Cardiac muscle cell (in vitro differentiated cells and primary cell): ENCODE data around the gene LRRC31. TPM values are rescaled to one million over a fixed set of nuclear protein-coding genes. Genes with fewer than 3 reads are reported as not detected.

Experiments
- DNase-seq, 2 donors: peaks; one replicate each; pipeline versions ENCODE4 v3.0.0 to v3.0.0-alpha.2; 2010 to 2017; ENCODE audit warnings: low read depth in 1 of 2, low spot score in 1 of 2
- H3K27ac ChIP-seq: fragments of 200-600 bp; sonication (generic); 2 replicates; pipeline ENCODE4 v1.5.1; 2016
- H3K27me3 ChIP-seq: fragments of 200-600 bp; sonication (generic); 2 replicates; pipeline ENCODE4 v1.6.0; 2016; ENCODE audit warnings: control low read depth
- H3K36me3 ChIP-seq: fragments of 200-600 bp; sonication (generic); 2 replicates; pipeline ENCODE4 v1.5.1; 2016; ENCODE audit warnings: control low read depth
- H3K4me1 ChIP-seq: fragments of 200-600 bp; sonication (generic); 2 replicates; pipeline ENCODE4 v1.8.1; 2017; ENCODE audit warnings: low read depth, mild to moderate bottlenecking, mixed run types
- H3K4me3 ChIP-seq: fragments of 200-600 bp; sonication (generic); 2 replicates; pipeline ENCODE4 v1.5.1; 2016; ENCODE audit warnings: mild to moderate bottlenecking
- H3K9me3 ChIP-seq: fragments of 200-600 bp; sonication (generic); 2 replicates; pipeline ENCODE4 v1.5.1; 2017; ENCODE audit warnings: low read depth, mild to moderate bottlenecking, control low read depth
- CTCF ChIP-seq: IDR thresholded peaks from 2 replicates; pipeline ENCODE4 v1.5.1; 2012; ENCODE audit warnings: low read depth, mild to moderate bottlenecking, low read length
- polyA plus RNA-seq: library from polyadenylated mRNA; unstranded; fragments of >200 nt; fragmentation: Nextera tagmentation; extraction: Ambion mirVana; gene quantifications from 2 replicates; pipeline ENCODE4 v1.2.1, GENCODE V29; 2016
- total RNA-seq: library from RNA; depleted of rRNA; stranded (reverse); fragments of >200 nt; gene quantifications from 2 replicates; pipeline ENCODE4 v1.2.3, GENCODE V29; 2016

Gene LRRC31
- total and polyA plus RNA-seq, 2 experiments from 2014 or later, result not detected

GRCh38 chr3:169863458-169863899 lies 6.3 kb downstream of the LRRC31 start:
- peak; percentile 64 to 85 for DNase-seq
- Histone ChIP-seq H3K4me3 (no peak overlapping the region), H3K36me3 (no peaks in the 10 kb centered on the region), H3K4me1 (no peaks in the 10 kb centered on the region), H3K9me3 (no peaks in the 10 kb centered on the region), H3K27me3 (no peaks in the 10 kb centered on the region), H3K27ac (no peak overlapping the region)
- TF ChIP-seq CTCF, result peak; percentile 87

DNA sequence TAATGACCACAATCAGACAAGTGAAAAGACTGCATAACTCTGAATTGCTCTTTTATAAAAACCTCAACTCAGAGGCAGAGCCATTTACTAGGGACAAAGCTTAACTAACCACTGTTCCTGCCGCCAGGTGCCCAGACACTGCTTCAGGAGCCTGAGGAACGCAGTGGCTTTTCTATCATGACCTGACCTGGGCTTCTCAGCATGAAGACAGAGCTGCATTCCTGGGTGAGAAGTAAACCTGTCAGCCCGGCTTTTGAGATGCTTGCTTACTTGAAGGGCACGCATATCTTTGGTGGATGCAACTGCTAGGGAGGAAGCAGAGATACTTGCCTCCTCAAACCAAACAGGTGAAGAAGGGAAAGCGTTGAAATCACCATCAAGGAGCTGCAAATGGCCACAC lies 7.9 kb downstream of the LRRC31 start:
- DNase-seq, result peak in 1 of 2 donors; percentile 13
- no peaks in the 10 kb centered on the region for H3K9me3 ChIP-seq
- H3K27ac ChIP-seq, result no peak overlapping the region
- no peaks in the 10 kb centered on the region for H3K36me3 ChIP-seq
- H3K4me1 ChIP-seq, result no peaks in the 10 kb centered on the region
- no peaks in the 10 kb centered on the region for H3K27me3 ChIP-seq
- no peak for TF ChIP-seq CTCF
- no peak overlapping the region for H3K4me3 ChIP-seq

- no peak for DNase-seq
- Histone ChIP-seq H3K36me3 (no peaks in the 10 kb centered on the region), H3K27ac (no peak overlapping the region), H3K27me3 (no peaks in the 10 kb centered on the region), H3K4me1 (no peaks in the 10 kb centered on the region), H3K4me3 (no peak overlapping the region), H3K9me3 (no peaks in the 10 kb centered on the region)
- no peak for TF ChIP-seq CTCF
These were observed 11.9 kb downstream of the LRRC31 start for GRCh38 chr3:169857811-169858210.

DNA sequence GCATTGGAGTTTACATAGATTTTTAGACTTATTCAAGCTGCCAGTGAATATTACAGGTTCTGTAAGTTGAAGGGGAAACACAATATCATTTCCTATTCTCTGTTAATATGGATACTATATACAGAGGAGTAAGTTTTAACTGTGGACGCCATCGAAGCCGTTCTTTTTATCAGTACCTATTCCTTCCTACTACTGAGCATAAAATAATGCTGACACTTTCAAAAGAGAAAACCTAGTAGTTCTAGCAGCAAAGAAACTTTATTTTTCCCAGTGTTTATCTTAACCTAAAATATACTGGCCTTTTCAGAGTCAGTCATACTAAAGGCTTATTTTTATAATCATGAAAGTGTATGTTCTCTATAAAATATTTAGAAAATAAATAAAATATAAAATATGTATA lies 14.2 kb downstream of the LRRC31 start:
- DNase-seq, result no peak
- Histone ChIP-seq H3K9me3 (no peaks in the 10 kb centered on the region), H3K4me3 (no peak overlapping the region), H3K36me3 (no peaks in the 10 kb centered on the region), H3K27me3 (no peaks in the 10 kb centered on the region), H3K27ac (no peak overlapping the region), H3K4me1 (no peaks in the 10 kb centered on the region)
- TF ChIP-seq CTCF, result no peak

- no peak for TF ChIP-seq CTCF
- no peaks in the 10 kb centered on the region for H3K9me3 ChIP-seq
- no peak overlapping the region for H3K27ac ChIP-seq
- DNase-seq, result no peak
- H3K36me3 ChIP-seq, result no peaks in the 10 kb centered on the region
- no peak overlapping the region for H3K4me3 ChIP-seq
- peaks cover 4% of the 10 kb centered on the region for H3K4me1 ChIP-seq
- H3K27me3 ChIP-seq, result no peaks in the 10 kb centered on the region
These were observed 19.1 kb downstream of the LRRC31 start for GRCh38 chr3:169850618-169851017.

GRCh38 chr3:169848741-169849140 lies 21.0 kb downstream of the LRRC31 start:
- H3K27me3 ChIP-seq, result no peaks in the 10 kb centered on the region
- H3K4me1 ChIP-seq, result peaks cover 4% of the 10 kb centered on the region
- no peak overlapping the region for H3K27ac ChIP-seq
- no peak for TF ChIP-seq CTCF
- H3K4me3 ChIP-seq, result no peak overlapping the region
- DNase-seq, result no peak
- no peaks in the 10 kb centered on the region for H3K36me3 ChIP-seq
- no peaks in the 10 kb centered on the region for H3K9me3 ChIP-seq
